ENCODE results near the gene IL34.

The IL34 gene

GRCh38 chr16:70601576-70602575, 44.5 kb upstream of the IL34 start:
- CTCF ChIA-PET: interaction anchor here (0.7 to 1.3 kb wide), 4 partner anchors 11 to 51 kb away, joined by 3 to 4 read pairs (median 3); no protein-coding TSS in a partner anchor
- POLR2A ChIA-PET: interaction anchor here (0.9 kb wide), 1 partner anchor 9 kb away, joined by 3 read pairs; no protein-coding TSS in a partner anchor
- DNase-seq (ENCODE audit: extremely low spot score): peak; percentile 4
- TF ChIP-seq L3MBTL2 (conservative IDR thresholded peaks at IDR 0.05) (no peak), ARNT (IDR thresholded peaks at IDR 0.05) (no peak), ELF4 (IDR thresholded peaks at IDR 0.05) (no peak), SUZ12 (IDR thresholded peaks at IDR 0.05) (no peak), SP1 (IDR thresholded peaks at IDR 0.05) (no peak), ZNF384 (IDR thresholded peaks at IDR 0.05) (no peak), NFRKB (IDR thresholded peaks at IDR 0.05) (no peak), CTBP1 (IDR thresholded peaks at IDR 0.05; ENCODE audit: borderline replicate concordance) (no peak), FOXA1 (IDR thresholded peaks at IDR 0.05) (no peak), FOXK2 (IDR thresholded peaks at IDR 0.05) (no peak), PKNOX1 (IDR thresholded peaks at IDR 0.05) (no peak), FOXM1 (IDR thresholded peaks at IDR 0.05; ENCODE audit: borderline replicate concordance) (no peak)

- no peak for DNase-seq (ENCODE audit: extremely low spot score)
- ChIA-PET CTCF (interaction anchor here (0.6 to 1.3 kb wide), 3 partner anchors 12 to 253 kb away, joined by 3 read pairs; no protein-coding TSS in a partner anchor), POLR2A (interaction anchor here (0.9 kb wide), 1 partner anchor 10 kb away, joined by 3 read pairs; no protein-coding TSS in a partner anchor)
- TF ChIP-seq ZNF384 (IDR thresholded peaks at IDR 0.05) (no peak), HDGF (IDR thresholded peaks at IDR 0.05; ENCODE audit: borderline replicate concordance) (no peak), FOXA1 (IDR thresholded peaks at IDR 0.05) (no peak)
Measured at GRCh38 chr16:70602831-70603230, 43.5 kb upstream of the IL34 start.

- POLR2A ChIA-PET: no interaction called here
- TF ChIP-seq ARNT (IDR thresholded peaks at IDR 0.05): no peak
- CTCF ChIA-PET: no interaction called here
- no peak for DNase-seq (ENCODE audit: extremely low spot score)
Measured at GRCh38 chr16:70604407-70605282, 41.7 kb upstream of the IL34 start.

GRCh38 chr16:70605283-70605657, 41.1 kb upstream of the IL34 start:
- CTCF ChIA-PET: no interaction called here
- POLR2A ChIA-PET: no interaction called here
- DNase-seq (ENCODE audit: extremely low spot score): no peak
- no peak for TF ChIP-seq ARNT (IDR thresholded peaks at IDR 0.05)
- TF ChIP-seq SUZ12 (IDR thresholded peaks at IDR 0.05): no peak
- TF ChIP-seq TARDBP (IDR thresholded peaks at IDR 0.05): no peak
- TF ChIP-seq FOXM1 (IDR thresholded peaks at IDR 0.05; ENCODE audit: borderline replicate concordance): no peak
- no peak for TF ChIP-seq FOXA1 (IDR thresholded peaks at IDR 0.05)
- no peak for TF ChIP-seq FOXK2 (IDR thresholded peaks at IDR 0.05)

- ChIA-PET POLR2A (no interaction called here), CTCF (no interaction called here)
- DNase-seq (ENCODE audit: extremely low spot score): no peak
- TF ChIP-seq HDGF (IDR thresholded peaks at IDR 0.05; ENCODE audit: borderline replicate concordance) (no peak), PKNOX1 (IDR thresholded peaks at IDR 0.05) (no peak), ARNT (IDR thresholded peaks at IDR 0.05) (no peak), SUZ12 (IDR thresholded peaks at IDR 0.05) (no peak), FOXM1 (IDR thresholded peaks at IDR 0.05; ENCODE audit: borderline replicate concordance) (no peak), LEF1 (IDR thresholded peaks at IDR 0.05; ENCODE audit: borderline replicate concordance) (no peak), NFRKB (IDR thresholded peaks at IDR 0.05) (no peak), SP1 (IDR thresholded peaks at IDR 0.05) (no peak), FOXK2 (IDR thresholded peaks at IDR 0.05) (no peak), FOXA1 (IDR thresholded peaks at IDR 0.05) (no peak), CTBP1 (IDR thresholded peaks at IDR 0.05; ENCODE audit: borderline replicate concordance) (no peak)
Measured at GRCh38 chr16:70608521-70608920, 37.8 kb upstream of the IL34 start.

- ChIA-PET POLR2A (no interaction called here), CTCF (no interaction called here)
- no peak for DNase-seq (ENCODE audit: extremely low spot score)
- no peak for TF ChIP-seq PKNOX1 (IDR thresholded peaks at IDR 0.05)
- TF ChIP-seq TARDBP (IDR thresholded peaks at IDR 0.05): no peak
- no peak for TF ChIP-seq NFRKB (IDR thresholded peaks at IDR 0.05)
- TF ChIP-seq BHLHE40 (IDR thresholded peaks at IDR 0.05; ENCODE audit: borderline replicate concordance): no peak
- TF ChIP-seq FOXA1 (IDR thresholded peaks at IDR 0.05): no peak
- no peak for TF ChIP-seq FOXK2 (IDR thresholded peaks at IDR 0.05)
- no peak for TF ChIP-seq L3MBTL2 (conservative IDR thresholded peaks at IDR 0.05)
- TF ChIP-seq ZNF384 (IDR thresholded peaks at IDR 0.05): no peak
- no peak for TF ChIP-seq ELF4 (IDR thresholded peaks at IDR 0.05)
- TF ChIP-seq SP1 (IDR thresholded peaks at IDR 0.05): no peak
- no peak for TF ChIP-seq ARNT (IDR thresholded peaks at IDR 0.05)
- TF ChIP-seq SUZ12 (IDR thresholded peaks at IDR 0.05): no peak
- TF ChIP-seq HDGF (IDR thresholded peaks at IDR 0.05; ENCODE audit: borderline replicate concordance): no peak
- TF ChIP-seq CTBP1 (IDR thresholded peaks at IDR 0.05; ENCODE audit: borderline replicate concordance): no peak
- no peak for TF ChIP-seq FOXM1 (IDR thresholded peaks at IDR 0.05; ENCODE audit: borderline replicate concordance)
Measured at GRCh38 chr16:70610273-70611223, 35.8 kb upstream of the IL34 start.
